EL (cell line): Measurements from ENCODE around the gene EPB41L1.

Experiments
- DNase-seq: peaks from one replicate; pipeline ENCODE4 v3.0.0-alpha.2; 2016

The EPB41L1 gene

DNA sequence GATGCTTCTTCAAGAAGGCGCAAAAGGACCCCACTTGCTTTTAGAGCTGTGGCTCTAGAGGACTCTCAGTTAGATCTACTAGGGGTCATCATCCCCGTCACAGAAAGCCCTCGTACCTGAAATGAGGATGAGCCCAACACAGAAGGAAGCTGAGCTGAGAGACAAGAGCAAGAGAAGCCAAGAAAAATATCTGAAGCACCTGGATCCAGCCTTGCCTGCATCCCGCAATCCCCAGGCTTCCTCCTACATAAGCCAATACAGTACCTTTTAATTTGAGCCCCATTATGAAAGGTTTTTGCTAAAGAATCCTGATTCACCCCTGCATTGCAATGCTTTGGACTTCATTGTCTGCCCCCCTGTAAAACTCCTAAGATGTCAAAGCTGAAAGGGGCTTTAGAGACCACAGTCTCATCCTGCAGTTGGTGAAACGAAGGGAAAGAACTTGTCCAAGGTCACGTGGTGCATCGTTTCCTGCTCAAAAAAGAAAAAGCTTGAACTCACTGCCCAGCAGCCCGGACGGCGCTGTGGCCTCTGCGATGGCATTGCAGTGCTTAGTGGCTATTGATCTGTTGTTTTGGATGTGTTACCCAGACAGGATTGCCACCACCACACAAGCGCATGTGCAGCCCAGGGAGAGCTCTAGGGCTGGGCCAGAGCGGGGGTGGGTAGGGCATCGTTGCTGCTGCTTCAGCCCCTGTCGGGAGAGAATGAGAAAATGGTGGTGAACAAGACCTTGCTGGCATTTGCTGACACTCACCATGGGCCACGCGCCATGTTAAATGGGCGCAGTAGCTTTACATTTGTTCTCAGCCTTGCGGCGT, 110.1 kb downstream of the EPB41L1 start:
- DNase-seq: no peak

DNA sequence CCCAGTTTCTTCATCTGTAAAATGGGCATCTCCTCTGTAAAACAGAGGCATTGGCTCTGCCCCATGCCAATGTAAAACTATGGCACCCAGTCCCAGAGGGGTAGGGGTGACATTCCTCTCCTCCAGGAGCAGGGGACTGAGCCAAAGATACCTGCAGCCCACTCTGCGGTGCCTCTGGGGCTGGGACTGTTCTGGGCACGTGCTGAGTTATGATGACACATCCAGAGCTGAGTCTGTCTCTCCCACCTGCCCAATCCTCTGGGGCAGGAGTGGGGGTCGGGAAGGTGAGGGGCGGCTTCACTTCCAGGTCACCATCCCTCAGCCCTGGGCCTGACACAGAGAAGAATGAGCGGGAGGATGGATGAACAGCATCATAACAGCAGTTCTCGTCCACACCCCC, 111.6 kb downstream of the EPB41L1 start:
- DNase-seq: no peak

DNA sequence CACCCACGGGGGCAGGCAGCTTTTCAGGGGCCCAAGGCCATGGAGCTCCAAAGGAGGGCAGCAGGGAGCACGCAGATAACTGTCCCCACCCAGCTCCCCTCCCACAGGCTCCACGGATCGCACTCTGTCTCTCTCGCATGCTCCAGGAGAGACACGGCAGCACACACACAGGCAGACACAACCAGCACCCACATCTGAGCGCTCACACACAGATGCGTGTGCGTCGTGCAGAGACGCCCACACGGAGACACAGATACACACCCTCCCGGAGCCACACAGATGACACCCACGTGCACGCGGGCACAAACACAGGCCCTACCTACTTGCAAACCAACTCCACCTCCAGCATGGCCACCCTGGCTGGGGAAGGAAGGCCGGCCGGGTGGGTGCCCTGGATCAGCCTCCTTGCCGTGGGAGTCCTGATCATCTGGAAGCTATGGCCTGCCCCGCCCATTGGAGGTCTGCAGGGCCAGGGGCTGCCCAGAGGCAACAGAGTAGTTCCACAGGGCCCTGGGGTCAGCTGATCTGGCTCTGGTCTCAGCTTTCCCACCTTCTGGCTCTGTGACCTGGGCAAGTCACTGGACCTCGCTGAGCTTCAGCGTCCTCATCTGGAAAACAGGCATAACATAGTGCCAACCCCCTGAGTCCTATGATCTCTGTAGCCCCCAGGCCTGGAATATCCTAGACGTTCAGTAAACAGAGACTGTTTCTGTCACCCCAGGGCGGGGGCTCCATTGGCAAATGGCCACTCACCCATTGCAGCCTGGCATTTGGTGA, 113.3 kb downstream of the EPB41L1 start:
- no peak for DNase-seq

DNA sequence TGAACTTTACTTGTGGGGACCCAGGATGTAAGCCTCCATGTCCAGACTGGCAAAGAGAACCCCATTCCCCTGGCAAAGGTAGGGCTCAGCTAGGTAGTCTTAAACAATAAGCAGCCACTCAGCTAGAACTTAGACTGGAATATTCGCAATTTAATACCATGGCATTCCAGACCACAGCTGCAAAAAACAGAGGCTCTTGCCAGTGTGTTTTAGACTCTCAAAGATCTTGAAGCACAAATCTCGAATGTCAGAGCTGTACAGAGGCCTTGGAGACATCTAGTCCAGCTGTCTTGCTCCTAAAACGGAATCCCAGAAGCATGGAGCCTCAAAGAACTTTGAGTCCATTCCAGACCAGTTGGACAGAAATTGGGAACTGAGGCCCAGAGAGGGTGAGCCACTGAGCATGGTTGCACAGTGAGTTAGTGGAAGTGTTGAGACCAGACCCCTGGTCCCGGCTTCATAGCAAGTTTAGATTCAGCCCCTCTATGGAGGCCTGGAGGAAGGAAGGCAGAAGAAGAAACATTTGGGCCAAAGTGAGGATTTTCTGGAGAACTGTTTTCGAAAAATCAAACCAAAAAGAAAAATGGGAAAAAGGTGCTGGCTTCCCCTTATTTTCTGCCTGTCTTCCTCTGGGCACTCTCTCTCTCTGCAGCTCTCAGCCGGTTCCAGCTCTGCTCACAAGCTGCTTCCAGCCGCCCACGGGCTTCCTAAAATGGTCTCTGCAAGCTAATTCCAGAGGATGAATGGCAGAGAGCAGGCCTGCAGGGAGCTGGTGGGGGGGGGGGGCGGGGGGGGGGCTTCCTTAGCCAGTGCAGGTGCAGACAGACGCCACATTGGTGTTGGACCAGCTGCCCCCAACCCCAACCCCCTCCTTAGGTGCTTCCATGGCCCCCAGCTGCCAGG, 114.2 kb downstream of the EPB41L1 start:
- DNase-seq: no peak

DNA sequence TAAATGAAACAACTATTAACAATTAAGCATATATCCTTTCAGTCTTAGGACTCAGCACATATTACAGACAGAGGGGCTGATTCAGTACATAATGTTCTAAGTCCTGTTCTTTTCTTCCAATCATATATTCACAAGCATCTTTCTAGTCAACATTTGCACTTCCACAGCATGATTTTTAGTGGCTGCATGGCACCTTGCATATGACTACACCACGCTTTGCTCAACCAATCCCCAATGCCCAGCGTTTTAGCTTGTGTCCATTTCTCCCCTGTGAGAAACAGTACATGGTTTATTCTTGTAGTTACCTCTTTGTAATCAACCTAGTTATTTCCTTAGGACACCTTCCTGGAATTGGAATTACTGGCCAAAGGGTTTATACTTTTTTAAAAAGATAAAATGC, 115.0 kb downstream of the EPB41L1 start:
- DNase-seq: no peak

DNA sequence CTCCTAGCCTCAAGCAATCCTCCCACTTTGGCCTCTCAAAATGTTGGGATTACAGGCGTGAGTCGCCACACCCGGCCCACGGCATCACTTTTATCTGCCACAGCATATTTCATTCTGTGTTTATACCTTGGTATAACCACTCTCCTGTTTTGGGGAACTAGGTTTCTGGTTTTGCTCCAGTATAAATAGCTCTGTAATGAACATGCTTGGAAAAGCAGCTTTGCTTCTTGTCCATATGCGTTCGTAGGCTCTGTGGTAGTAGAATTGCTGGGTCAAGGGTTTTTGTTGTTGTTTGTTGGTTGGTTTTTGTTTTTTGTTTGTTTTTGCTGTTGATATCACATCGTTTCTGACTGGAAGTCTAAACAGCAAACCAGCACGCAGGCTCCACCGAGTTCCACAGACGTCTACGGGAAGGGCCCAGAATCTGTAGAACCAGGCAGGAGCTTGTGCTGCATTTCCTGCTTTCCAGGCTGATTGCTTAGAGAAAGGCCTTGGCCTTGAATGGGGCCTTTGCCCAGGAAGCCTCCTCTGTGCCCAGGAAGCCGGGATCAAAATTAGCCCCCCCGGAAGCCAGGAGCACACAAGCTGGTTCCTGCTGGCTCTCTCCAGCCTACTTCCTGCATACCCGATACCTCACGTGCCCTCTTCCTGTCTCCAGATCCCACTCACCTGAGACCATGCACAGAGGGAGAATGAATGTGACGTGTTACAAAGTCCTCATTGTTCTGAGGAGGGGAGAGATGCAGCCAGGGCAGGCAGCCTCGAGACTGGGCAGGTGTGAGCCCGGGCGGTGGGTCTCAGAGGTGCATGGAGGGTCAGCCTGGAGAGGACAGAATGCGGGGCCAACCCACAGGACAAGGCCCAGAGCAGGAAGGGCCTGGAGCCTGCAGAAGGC, 116.5 kb downstream of the EPB41L1 start:
- no peak for DNase-seq

DNA sequence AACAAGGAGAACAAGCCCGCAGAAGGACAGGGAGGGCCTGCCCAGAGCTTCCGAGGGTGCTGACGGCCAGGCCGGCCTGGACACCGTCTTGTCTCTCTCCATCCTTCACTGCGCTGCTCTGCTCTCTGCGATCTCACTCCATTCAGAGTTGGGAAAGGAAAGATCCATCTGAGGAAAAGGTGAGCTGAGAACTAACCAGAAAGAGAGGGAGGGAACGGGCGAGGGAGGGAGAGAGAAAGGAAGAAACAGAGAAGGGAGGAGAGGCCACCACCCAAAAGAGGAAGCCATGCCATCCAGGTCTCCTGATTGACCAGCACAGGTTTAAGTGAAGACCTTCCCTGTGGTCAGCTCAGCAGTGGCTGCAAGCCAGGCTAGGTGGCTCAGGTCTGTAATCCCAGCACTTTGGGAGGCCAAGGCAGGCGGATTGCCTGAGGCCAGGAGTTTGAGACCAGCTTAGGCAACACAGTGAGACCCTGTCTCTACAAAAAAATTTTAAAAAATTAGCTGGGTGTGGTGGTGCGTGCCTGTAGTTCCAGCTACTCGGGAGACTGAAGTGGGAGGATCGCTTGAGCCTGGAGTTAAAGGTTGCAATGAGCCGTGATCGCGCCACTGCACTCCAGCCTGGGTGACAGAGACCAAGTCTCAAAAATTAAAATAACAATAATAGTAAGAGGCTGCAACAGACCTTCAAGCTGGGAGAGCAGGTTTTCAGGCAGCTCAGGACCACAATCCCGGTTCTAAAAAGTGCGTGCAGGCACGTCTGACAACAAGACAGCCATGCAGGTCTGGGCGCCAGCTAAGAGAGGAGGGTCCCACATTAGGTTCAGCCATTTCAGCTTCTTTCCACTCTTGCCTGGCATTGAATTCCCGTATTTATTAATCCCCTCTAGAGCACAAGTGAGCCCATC, 117.4 kb downstream of the EPB41L1 start:
- DNase-seq: no peak

DNA sequence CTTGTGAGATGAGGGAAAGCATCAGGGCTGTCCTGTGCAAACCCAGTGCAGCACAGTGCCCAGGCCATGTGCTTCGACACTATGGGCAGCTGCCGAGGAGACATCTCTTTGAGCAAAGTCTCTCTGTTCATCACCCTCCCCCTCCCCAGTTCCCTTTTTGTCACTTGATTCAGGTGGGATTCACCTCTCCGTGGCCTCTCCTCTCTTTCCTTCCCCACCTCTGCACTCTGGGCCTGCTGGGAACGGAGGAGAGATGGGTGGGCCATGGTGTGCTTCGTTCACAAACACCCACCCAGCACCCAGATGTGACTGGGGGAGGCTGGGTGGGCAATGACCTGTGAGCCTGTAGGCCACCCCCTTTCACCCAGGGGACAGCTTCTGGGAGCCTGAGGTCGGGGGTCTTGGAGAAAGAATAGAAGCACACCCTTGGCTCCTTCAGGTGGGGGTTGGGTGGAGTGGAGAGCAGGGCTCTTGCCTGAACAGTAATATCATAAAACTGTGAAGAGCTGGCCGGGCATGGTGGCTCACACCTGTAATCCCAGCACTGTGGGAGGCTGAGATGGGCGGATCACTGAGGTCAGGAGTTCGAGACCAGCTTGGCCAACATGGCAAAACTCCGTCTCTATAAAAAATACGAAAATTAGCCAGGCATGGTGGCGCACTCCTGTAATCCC, 118.1 kb downstream of the EPB41L1 start:
- no peak for DNase-seq

DNA sequence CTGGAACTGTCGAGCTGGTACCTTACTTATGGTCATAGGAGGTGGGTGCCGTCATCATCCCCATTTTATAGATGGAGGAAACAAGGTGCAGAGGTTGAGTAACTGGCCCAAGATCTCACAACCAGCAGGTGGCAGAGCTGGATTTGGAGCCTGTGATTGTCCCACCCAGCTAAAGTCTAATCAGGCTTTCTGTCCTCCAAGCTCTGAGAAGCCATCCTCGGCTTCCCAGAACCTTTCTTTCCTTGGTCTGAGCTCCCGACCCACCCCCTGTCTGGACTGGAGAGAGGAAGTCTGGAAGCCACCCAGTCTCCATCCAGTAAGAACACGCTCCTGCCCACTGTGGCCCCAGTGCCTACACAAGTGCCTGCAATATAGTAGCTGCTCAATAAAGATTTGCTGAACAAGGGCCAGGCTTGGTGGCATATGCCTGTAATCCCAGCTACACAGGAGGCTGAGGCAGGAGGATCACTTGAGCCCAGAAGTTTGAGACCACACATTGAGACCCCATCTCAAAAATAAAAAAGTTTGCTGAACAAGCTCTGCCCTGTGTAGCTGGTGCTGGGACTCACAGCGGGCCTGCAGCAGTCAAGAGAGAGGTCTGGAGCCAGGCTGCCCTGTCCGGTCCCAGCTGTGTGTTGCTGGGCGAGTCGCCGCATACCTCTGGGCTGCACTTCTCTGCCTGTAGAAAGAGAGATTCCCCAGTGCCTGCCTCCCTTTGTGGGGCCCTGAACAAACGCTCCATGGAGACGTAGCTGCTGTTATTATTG, 119.1 kb downstream of the EPB41L1 start:
- DNase-seq: peak; percentile 23

DNA sequence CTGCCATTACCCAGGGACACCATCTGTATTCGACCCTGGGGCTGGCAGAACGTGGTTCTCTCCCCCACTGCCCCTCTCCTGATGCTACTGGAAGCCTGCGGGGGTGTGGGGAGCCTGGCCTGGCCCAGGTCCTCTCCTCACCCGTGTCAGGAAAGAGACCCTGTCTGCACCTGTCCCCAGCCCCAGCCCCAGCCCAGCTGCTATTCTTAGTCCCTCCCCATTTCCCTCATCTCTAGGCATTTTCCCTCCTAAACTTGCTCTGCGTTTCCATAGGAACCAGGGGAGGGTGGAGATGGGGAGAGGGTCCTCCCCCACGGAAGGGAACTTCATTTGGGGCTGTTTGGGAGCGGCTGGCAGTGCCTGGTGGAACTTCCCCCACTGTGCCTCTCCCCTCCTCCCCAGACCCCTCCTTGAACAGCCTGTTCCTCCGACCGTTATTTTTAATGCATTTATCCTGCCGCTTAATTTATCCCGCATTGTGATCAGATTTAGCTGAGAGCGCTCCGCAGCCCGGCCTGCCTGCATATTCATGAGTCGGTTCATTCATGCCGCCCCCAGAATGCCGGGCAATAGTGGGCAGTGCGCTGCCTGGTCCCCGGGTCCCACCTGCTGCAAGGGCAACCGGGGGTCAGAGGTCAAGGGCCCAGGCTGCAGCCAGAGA, 119.8 kb downstream of the EPB41L1 start:
- DNase-seq: no peak

DNA sequence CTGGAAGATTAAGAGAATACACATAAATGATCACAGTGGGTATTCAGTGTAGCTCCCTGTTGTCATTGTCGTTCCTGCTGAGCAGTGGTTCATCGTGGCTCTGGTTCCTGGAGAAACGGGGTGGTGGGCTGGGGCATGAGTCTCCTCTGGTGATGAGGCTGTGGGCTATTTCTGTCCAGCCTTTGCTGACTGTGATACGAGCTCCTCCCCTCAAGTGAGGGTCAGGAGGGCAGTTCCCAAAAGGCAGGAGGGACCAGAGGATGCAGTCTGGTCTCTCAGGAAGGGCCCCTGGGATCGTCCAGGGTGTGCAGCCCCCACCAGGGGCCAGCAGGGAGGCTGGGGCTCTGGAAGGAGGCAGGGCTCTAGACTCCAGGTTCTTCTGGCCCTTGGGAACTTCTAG, 120.5 kb downstream of the EPB41L1 start:
- no peak for DNase-seq

DNA sequence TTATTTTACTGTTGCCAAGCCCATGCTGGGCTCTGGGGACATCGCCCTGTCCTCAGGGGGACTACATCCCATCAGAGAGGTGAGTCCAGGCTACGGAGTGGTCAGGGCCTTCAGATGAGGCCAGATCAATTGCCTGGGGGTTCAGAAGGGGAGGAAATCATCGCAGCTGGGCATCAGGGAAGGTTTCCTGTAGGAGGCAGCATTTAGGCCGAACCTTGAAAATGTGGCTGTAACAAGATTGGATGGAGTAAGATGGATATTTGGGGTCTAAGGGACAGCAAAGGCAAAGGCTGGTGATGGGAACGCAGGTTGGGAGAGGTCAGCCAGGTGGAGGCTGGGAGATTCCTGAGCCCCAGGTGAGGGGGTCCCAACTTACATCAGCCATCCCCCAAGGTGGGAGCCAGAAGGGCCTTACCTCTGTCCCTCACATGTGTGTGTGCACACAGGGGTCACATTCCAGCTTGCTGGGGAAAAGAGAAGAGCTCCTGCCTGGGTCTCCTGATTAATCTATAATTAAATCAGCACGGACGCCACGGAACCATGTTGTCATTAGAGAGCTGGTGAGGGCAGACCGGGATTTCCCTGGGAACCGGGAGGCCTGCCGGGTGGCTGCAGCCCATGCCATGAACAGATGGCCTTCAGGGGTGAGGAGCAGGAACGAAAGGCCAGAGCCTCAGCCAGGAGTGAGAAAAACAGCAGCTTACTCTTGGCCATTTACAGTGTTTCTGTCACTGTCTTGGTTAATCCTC, 121.1 kb downstream of the EPB41L1 start:
- DNase-seq: no peak

DNA sequence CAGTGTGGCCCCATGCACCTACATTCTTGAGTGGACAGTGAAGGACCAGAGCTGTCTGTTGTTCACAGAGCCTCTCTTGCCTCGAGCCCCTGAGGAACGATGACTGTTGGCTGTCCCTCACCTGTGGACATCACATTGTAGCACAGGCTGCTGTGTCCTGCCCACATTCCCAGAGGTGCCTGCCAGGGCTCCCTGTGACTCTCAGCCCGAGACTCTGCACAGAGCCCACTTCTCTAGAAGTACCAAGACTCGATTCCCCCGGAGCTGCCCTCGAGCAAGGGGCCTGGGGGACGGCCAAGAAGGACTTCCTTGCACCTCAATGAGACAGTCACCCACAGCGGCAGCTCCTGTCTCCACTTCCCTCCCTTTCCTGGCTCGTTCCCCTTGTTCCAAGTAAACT, 123.0 kb downstream of the EPB41L1 start:
- no peak for DNase-seq

DNA sequence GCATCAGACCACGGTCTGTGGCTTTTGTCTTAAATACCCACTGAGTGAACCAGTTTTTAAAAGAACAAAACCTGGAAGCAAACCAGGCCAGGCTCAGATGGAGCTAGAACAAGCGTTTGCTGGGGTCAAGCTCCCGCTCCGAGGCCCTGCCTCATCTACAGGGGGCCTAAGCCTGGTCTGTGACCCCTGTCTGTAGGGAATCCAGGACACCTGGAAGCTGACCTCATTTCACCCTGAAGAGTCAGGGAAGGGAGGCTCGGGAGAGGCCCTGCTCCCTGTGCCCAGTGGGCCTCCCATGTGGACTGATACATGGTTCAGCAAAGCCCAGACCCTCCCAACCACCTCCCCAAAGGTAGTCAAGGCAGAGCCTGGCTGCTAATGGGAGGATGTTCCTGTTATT, 124.8 kb downstream of the EPB41L1 start:
- DNase-seq: no peak

DNA sequence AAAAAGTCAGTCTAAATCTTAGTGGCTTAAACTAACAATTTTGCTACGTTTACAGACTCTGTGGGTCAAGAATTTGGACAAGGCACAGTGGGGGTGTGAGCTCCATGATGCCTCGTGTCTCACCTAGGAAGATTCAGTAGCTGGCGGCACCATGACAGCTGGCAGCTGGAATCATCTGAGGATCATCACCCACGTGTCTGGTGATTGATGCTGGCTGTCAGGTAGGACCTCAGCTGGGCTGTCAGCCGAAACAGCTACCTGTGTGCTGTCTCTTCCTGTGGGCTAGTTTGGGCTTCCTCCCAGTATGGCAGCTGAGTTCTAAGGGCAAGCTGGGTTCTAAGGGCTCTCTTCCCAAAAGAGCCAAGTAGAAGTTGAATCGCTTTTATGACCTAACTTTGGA, 125.2 kb downstream of the EPB41L1 start:
- no peak for DNase-seq

DNA sequence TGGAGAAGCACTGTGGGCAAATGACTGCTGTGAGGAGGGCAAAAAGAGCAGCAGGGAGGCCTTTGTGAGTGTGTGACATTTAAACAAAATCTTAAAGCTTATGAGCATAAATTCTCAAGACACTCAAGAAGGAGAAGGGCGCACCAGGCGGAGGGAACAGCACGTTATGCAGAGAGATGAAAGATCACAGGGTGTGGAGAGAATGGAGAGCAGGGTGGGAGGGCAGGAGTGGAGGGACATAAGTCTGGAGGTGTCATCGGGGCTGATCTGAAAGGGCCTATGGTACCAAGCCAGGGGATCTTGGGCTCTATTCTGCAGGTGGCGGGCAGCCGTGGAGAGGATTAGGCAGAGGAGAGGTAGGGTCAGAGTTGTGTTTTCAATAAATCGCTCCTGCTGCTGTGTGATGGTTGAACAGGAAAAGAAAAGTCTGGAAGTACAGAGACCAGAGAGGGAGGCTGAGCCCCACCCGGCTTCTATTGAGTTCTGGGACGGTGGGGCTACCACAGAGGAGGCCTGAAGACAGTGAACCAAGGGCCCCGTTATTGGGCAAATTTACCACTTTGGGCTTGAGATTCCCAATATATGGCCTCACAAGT, 127.3 kb downstream of the EPB41L1 start:
- DNase-seq: no peak
